Vagina (tissue), 2 donors: ENCODE results near the gene IMMP2L.

Source experiments
- CTCF ChIP-seq, 3 experiments: fragments of 450-650 bp in 2 of 3; fragments of 200-600 bp in 1 of 3; sonication (generic) in 1 of 3; IDR thresholded peaks; one replicate each; pipeline ENCODE4 v1.5.1; 2017 to 2019; ENCODE audit warnings: antibody characterized with exemption in 3 of 3, mild to moderate bottlenecking in 2 of 3, moderate library complexity in 2 of 3
- POLR2A ChIP-seq, 2 donors: fragments of 450-650 bp; IDR thresholded peaks; one replicate each; pipeline ENCODE4 v1.6.1; 2017; ENCODE audit warnings: antibody characterized with exemption in 2 of 2, mild to moderate bottlenecking in 2 of 2, moderate library complexity in 2 of 2

GRCh38 chr7:111105269-111105668 is 457.0 kb downstream of the IMMP2L start:
- no peak for TF ChIP-seq CTCF (IDR thresholded peaks at IDR 0.05)
- no peak for TF ChIP-seq POLR2A (IDR thresholded peaks at IDR 0.05)
